CD4-positive, alpha-beta T cell treated with Interleukin-21 for 1 hour (primary cell): Measurements from ENCODE around the gene PRPF19.
"Not testable (repeated sequence)": the region's sequence is repeated elsewhere in the genome, so short reads cannot be mapped to it uniquely, and the experiment has no call there.

Experiments used
- DNase-seq: peaks from one replicate; pipeline ENCODE4 v3.0.0-alpha.2; 2020

PRPF19 gene

GRCh38 chr11:60922906-60923305 is 16.5 kb upstream of the PRPF19 start:
- no peak for DNase-seq

GRCh38 chr11:60921777-60922335 is 15.5 kb upstream of the PRPF19 start:
- DNase-seq = no peak

GRCh38 chr11:60921259-60921658 is 14.9 kb upstream of the PRPF19 start:
- no peak for DNase-seq

GRCh38 chr11:60919956-60920355 is 13.6 kb upstream of the PRPF19 start:
- DNase-seq = no peak

GRCh38 chr11:60919320-60919719 is 12.9 kb upstream of the PRPF19 start:
- DNase-seq = no peak

- DNase-seq = no peak
These were observed 12.5 kb upstream of the PRPF19 start for GRCh38 chr11:60918939-60919265.

- DNase-seq = no peak
These were observed 12.0 kb upstream of the PRPF19 start for GRCh38 chr11:60918251-60918938.

- no peak for DNase-seq
These were observed 10.9 kb upstream of the PRPF19 start for GRCh38 chr11:60917267-60917666.

GRCh38 chr11:60916669-60917206 is 10.4 kb upstream of the PRPF19 start:
- no peak for DNase-seq

- DNase-seq = peak; percentile 79
These were observed 9.0 kb upstream of the PRPF19 start for GRCh38 chr11:60915248-60915914.

- DNase-seq = peak; percentile 38
These were observed 8.4 kb upstream of the PRPF19 start for GRCh38 chr11:60914633-60915247.

GRCh38 chr11:60913793-60914632 is 7.6 kb upstream of the PRPF19 start, which contains the start of gene TMEM109:
Gene TMEM109, plus strand, starts transcription at chr11:60914158. Its CDS starts 5,536 bp downstream, at chr11:60919694.
- peak; percentile 91 for DNase-seq

- DNase-seq = no peak
These were observed 6.6 kb upstream of the PRPF19 start for GRCh38 chr11:60912851-60913528.

GRCh38 chr11:60912223-60912850 is 6.0 kb upstream of the PRPF19 start:
- DNase-seq = peak; percentile 56

GRCh38 chr11:60910711-60911380 is 4.5 kb upstream of the PRPF19 start:
- no peak for DNase-seq

GRCh38 chr11:60910281-60910687 is 3.9 kb upstream of the PRPF19 start:
- no peak for DNase-seq

GRCh38 chr11:60909680-60910280 is 3.4 kb upstream of the PRPF19 start:
- DNase-seq = not testable (repeated sequence)

- DNase-seq = no peak
These were observed 2.4 kb upstream of the PRPF19 start for GRCh38 chr11:60908803-60909202.

GRCh38 chr11:60905551-60906113 is 753 bp downstream of the PRPF19 start:
- DNase-seq = peak; percentile 26

GRCh38 chr11:60905047-60905446 is 1.3 kb downstream of the PRPF19 start:
- DNase-seq = no peak
